Measurements from ENCODE around the gene ZNF532.

The ZNF532 gene

DNA sequence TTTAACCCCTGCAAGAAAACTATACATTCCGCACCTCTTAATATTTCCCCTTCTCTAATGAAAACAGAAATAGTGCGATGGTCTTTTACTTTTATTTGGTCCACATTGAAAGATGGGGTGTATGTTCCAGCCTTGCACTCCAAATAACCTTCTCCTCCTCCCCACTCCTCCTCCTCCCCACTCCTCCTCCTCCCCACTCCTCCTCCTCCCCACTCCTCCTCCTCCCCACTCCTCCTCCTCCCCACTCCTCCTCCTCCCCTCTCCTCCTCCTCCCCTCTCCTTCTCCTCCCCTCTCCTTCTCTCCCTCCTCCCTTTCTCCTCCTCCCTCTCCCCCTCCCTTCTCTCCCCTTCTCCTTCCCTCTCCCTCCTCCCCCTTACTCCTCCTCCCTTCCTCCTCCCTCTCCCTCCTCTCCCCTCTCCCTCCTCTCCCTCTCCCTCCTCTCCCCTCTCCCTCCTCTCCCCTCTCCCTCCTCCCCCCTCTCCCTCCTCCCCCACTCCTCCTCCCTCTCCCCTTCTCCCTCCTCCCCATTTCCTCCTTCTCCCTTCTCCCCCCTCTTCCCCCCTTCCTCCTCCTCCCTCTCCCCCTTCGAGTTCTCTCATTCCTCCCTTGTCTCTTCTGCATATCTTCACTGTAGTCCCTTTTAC, 70.4 kb downstream of the ZNF532 start:
- no peak for ATAC-seq
- TF ChIP-seq, protein P1, sequence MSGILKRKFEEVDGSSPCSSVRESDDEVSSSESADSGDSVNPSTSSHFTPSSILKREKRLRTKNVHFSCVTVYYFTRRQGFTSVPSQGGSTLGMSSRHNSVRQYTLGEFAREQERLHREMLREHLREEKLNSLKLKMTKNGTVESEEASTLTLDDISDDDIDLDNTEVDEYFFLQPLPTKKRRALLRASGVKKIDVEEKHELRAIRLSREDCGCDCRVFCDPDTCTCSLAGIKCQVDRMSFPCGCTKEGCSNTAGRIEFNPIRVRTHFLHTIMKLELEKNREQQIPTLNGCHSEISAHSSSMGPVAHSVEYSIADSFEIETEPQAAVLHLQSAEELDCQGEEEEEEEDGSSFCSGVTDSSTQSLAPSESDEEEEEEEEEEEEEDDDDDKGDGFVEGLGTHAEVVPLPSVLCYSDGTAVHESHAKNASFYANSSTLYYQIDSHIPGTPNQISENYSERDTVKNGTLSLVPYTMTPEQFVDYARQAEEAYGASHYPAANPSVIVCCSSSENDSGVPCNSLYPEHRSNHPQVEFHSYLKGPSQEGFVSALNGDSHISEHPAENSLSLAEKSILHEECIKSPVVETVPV (CRISPR knock-in tag; IDR thresholded peaks at IDR 0.05) = no peak
- no peak for TF ChIP-seq ZFP30 (CRISPR knock-in tag; IDR thresholded peaks at IDR 0.05)
- TF ChIP-seq ZFP3 (CRISPR knock-in tag; IDR thresholded peaks at IDR 0.05) = no peak

DNA sequence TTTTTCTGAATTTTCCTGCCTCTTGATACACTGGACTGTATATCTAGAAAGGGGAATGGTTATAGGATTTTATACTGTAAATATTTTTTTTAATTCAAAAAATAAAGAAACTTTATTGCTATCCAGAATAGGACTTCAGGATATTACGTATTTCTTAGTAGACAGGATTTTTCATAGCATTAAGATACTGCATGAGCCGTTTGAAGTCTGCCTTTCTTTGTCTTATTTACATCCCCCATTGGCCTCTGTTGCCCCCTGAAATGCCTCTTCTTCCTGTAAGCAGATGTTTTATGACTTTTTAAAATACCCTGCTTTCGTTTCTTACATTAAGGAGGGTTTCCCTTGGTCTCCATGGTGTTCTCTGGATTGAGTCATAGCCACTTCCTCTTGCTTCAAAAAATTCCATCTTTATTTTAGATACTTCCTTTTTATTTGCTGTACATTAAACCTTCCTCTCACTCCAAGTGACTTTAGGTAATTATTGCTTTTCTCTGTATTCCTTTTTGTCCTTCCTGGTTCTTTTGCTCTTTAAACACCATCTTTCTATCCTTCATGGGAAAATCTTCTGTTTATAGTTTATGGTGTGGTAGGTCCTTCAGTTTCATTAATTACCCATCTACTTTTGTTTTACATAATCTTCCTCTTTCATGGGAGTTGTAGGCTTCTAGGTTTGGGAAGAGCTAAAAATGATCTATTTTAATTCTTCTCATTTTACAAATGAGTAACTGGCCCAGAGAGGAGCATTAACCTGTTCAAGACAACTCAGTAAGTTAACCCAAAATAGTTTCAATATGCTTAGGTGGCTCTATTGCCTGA, 72.6 kb downstream of the ZNF532 start:
- TF ChIP-seq ZC3H10 (CRISPR knock-in tag; IDR thresholded peaks at IDR 0.05) (no peak), TOX (CRISPR knock-in tag; IDR thresholded peaks at IDR 0.05; ENCODE audit: borderline replicate concordance) (no peak), PPARA (CRISPR knock-in tag; IDR thresholded peaks at IDR 0.05; ENCODE audit: borderline replicate concordance) (no peak), ISL1 (CRISPR knock-in tag; IDR thresholded peaks at IDR 0.05) (no peak), ZNF70 (CRISPR knock-in tag; IDR thresholded peaks at IDR 0.05) (no peak), ARNTL (CRISPR knock-in tag; IDR thresholded peaks at IDR 0.05; ENCODE audit: borderline replicate concordance, low read depth) (no peak), SNAI2 (CRISPR knock-in tag; IDR thresholded peaks at IDR 0.05) (no peak), CSDC2 (CRISPR knock-in tag; IDR thresholded peaks at IDR 0.05) (no peak), GLIS3 (CRISPR knock-in tag; IDR thresholded peaks at IDR 0.05) (no peak), ZNF8 (CRISPR knock-in tag; IDR thresholded peaks at IDR 0.05) (no peak)
- TF ChIP-seq, protein P2, sequence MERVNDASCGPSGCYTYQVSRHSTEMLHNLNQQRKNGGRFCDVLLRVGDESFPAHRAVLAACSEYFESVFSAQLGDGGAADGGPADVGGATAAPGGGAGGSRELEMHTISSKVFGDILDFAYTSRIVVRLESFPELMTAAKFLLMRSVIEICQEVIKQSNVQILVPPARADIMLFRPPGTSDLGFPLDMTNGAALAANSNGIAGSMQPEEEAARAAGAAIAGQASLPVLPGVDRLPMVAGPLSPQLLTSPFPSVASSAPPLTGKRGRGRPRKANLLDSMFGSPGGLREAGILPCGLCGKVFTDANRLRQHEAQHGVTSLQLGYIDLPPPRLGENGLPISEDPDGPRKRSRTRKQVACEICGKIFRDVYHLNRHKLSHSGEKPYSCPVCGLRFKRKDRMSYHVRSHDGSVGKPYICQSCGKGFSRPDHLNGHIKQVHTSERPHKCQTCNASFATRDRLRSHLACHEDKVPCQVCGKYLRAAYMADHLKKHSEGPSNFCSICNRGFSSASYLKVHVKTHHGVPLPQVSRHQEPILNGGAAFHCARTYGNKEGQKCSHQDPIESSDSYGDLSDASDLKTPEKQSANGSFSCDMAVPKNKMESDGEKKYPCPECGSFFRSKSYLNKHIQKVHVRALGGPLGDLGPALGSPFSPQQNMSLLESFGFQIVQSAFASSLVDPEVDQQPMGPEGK (CRISPR knock-in tag; IDR thresholded peaks at IDR 0.05; ENCODE audit: borderline replicate concordance) = no peak
- TF ChIP-seq, protein P3, sequence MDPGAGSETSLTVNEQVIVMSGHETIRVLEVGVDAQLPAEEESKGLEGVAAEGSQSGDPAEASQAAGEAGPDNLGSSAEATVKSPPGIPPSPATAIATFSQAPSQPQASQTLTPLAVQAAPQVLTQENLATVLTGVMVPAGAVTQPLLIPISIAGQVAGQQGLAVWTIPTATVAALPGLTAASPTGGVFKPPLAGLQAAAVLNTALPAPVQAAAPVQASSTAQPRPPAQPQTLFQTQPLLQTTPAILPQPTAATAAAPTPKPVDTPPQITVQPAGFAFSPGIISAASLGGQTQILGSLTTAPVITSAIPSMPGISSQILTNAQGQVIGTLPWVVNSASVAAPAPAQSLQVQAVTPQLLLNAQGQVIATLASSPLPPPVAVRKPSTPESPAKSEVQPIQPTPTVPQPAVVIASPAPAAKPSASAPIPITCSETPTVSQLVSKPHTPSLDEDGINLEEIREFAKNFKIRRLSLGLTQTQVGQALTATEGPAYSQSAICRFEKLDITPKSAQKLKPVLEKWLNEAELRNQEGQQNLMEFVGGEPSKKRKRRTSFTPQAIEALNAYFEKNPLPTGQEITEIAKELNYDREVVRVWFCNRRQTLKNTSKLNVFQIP (CRISPR knock-in tag; IDR thresholded peaks at IDR 0.05; ENCODE audit: borderline replicate concordance, low read depth) = no peak
- TF ChIP-seq, protein P4, sequence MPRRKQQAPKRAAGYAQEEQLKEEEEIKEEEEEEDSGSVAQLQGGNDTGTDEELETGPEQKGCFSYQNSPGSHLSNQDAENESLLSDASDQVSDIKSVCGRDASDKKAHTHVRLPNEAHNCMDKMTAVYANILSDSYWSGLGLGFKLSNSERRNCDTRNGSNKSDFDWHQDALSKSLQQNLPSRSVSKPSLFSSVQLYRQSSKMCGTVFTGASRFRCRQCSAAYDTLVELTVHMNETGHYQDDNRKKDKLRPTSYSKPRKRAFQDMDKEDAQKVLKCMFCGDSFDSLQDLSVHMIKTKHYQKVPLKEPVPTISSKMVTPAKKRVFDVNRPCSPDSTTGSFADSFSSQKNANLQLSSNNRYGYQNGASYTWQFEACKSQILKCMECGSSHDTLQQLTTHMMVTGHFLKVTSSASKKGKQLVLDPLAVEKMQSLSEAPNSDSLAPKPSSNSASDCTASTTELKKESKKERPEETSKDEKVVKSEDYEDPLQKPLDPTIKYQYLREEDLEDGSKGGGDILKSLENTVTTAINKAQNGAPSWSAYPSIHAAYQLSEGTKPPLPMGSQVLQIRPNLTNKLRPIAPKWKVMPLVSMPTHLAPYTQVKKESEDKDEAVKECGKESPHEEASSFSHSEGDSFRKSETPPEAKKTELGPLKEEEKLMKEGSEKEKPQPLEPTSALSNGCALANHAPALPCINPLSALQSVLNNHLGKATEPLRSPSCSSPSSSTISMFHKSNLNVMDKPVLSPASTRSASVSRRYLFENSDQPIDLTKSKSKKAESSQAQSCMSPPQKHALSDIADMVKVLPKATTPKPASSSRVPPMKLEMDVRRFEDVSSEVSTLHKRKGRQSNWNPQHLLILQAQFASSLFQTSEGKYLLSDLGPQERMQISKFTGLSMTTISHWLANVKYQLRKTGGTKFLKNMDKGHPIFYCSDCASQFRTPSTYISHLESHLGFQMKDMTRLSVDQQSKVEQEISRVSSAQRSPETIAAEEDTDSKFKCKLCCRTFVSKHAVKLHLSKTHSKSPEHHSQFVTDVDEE (CRISPR knock-in tag; IDR thresholded peaks at IDR 0.05) = no peak
- peak; percentile 60 for ATAC-seq

DNA sequence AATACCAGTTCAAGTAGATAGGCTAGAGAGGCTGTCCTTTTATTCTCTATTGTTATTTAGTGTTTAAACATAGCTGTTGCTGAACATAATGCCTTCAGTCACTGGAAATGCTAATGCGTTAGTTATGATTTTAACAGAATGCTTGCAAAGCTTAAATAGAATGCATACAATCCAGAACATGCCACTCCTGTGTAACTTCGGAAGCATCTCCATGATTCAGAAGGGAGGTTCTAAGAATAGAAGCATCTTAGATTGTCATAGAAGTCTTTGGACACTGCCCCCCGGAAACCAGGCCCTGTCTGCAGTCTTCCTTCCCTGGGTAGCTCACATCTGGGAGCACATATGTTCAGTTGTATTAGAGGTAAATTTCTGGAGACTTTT, 73.2 kb downstream of the ZNF532 start:
- peak; percentile 34; the same call in 2 of the 3 replicates for ATAC-seq
- TF ChIP-seq GLIS3 (CRISPR knock-in tag; IDR thresholded peaks at IDR 0.05) = no peak
- TF ChIP-seq OSR1 (CRISPR knock-in tag; IDR thresholded peaks at IDR 0.05) = no peak
- TF ChIP-seq TOX (CRISPR knock-in tag; IDR thresholded peaks at IDR 0.05; ENCODE audit: borderline replicate concordance) = no peak
- TF ChIP-seq, protein P3 (CRISPR knock-in tag; IDR thresholded peaks at IDR 0.05; ENCODE audit: borderline replicate concordance, low read depth) = no peak
- no peak for TF ChIP-seq TCF4 (CRISPR knock-in tag; IDR thresholded peaks at IDR 0.05; ENCODE audit: borderline replicate concordance)
- TF ChIP-seq ZNF565 (CRISPR knock-in tag; conservative IDR thresholded peaks at IDR 0.05; ENCODE audit: low read depth) = no peak
- TF ChIP-seq RARB (CRISPR knock-in tag; IDR thresholded peaks at IDR 0.05) = no peak
- TF ChIP-seq CSDC2 (CRISPR knock-in tag; IDR thresholded peaks at IDR 0.05) = no peak
- TF ChIP-seq ZFP3 (CRISPR knock-in tag; IDR thresholded peaks at IDR 0.05) = no peak
- TF ChIP-seq, protein P1 (CRISPR knock-in tag; IDR thresholded peaks at IDR 0.05) = no peak
- no peak for TF ChIP-seq ZFP30 (CRISPR knock-in tag; IDR thresholded peaks at IDR 0.05)
- TF ChIP-seq, protein P5, sequence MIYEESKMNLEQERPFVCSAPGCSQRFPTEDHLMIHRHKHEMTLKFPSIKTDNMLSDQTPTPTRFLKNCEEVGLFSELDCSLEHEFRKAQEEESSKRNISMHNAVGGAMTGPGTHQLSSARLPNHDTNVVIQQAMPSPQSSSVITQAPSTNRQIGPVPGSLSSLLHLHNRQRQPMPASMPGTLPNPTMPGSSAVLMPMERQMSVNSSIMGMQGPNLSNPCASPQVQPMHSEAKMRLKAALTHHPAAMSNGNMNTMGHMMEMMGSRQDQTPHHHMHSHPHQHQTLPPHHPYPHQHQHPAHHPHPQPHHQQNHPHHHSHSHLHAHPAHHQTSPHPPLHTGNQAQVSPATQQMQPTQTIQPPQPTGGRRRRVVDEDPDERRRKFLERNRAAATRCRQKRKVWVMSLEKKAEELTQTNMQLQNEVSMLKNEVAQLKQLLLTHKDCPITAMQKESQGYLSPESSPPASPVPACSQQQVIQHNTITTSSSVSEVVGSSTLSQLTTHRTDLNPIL (CRISPR knock-in tag; IDR thresholded peaks at IDR 0.05; ENCODE audit: low read depth) = no peak
- no peak for TF ChIP-seq ZNF8 (CRISPR knock-in tag; IDR thresholded peaks at IDR 0.05)
- TF ChIP-seq ISL1 (CRISPR knock-in tag; IDR thresholded peaks at IDR 0.05) = no peak
- TF ChIP-seq ARNTL (CRISPR knock-in tag; IDR thresholded peaks at IDR 0.05; ENCODE audit: borderline replicate concordance, low read depth) = no peak

Data from SK-N-SH treated with all-trans-retinoic acid at 6 μM for 48 hours (cell line).